ENCODE results near the gene PSME1.

The PSME1 gene

GRCh38 chr14:24147761-24148428 is 11.9 kb downstream of the PSME1 start:
- no peak overlapping the region for H3K27ac ChIP-seq (ENCODE audit: insufficient read depth, low read depth, low read length, poor library complexity, severe bottlenecking)
- 10 to 11% methylated on average over 29 of the region's 29 CpGs for WGBS, 2 experiments
- peak overlapping the region; percentile 92 for H3K4me3 ChIP-seq (ENCODE audit: insufficient read depth, low read depth, low read length)
- peaks cover 26% of the 10 kb centered on the region for H3K36me3 ChIP-seq (ENCODE audit: control insufficient read depth, insufficient read depth, low read length)
- H3K4me1 ChIP-seq (ENCODE audit: control insufficient read depth, insufficient read depth, low read length), result peaks cover 4% of the 10 kb centered on the region
- no peaks in the 10 kb centered on the region for H3K27me3 ChIP-seq (ENCODE audit: control insufficient read depth, insufficient read depth, low read length, poor library complexity, severe bottlenecking)
- H3K9me3 ChIP-seq (ENCODE audit: control insufficient read depth, low read length), result no peaks in the 10 kb centered on the region

DNA sequence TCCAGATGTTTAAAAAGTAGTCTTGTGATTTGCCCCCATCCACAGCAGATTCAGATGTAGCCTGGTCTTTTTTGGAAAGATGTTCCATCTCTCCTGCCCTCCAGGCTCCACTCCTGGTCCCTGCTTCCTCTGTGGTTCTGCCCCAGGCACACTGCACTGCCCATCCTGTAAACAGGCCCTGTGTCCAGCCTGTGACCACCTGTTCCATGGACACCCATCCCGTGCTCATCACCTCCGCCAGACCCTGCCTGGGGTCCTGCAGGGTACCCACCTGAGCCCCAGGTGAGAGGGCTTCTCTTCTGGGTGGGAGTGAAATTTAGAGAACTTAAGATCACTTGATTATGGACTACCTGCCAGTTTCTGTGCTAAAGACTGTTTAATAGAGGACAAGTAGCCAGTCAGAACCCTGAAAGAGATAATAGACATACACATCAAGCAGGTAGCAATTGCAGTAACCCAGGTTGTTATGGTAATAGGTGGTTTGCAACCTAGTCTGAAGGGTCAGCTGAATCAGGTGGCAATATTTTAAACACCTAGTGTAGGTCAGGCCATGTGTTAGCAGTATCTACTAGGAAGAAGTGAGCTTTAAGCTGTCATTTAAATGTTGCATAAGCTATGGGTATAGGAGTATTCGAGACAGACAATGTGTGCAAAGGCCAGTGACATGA is 13.4 kb downstream of the PSME1 start:
- 85 to 98% methylated on average over 3 of the region's 3 CpGs for WGBS, 2 experiments
- H3K36me3 ChIP-seq (ENCODE audit: control insufficient read depth, insufficient read depth, low read length), result peaks cover 20% of the 10 kb centered on the region
- no peaks in the 10 kb centered on the region for H3K9me3 ChIP-seq (ENCODE audit: control insufficient read depth, low read length)
- H3K27ac ChIP-seq (ENCODE audit: insufficient read depth, low read depth, low read length, poor library complexity, severe bottlenecking), result no peak overlapping the region
- no peaks in the 10 kb centered on the region for H3K27me3 ChIP-seq (ENCODE audit: control insufficient read depth, insufficient read depth, low read length, poor library complexity, severe bottlenecking)
- H3K4me3 ChIP-seq (ENCODE audit: insufficient read depth, low read depth, low read length), result no peak overlapping the region
- peaks cover 4% of the 10 kb centered on the region for H3K4me1 ChIP-seq (ENCODE audit: control insufficient read depth, insufficient read depth, low read length)

- no peaks in the 10 kb centered on the region for H3K9me3 ChIP-seq (ENCODE audit: control insufficient read depth, low read length)
- H3K4me1 ChIP-seq (ENCODE audit: control insufficient read depth, insufficient read depth, low read length), result peaks cover 4% of the 10 kb centered on the region
- H3K27ac ChIP-seq (ENCODE audit: insufficient read depth, low read depth, low read length, poor library complexity, severe bottlenecking), result no peak overlapping the region
- WGBS, 2 experiments, result 94 to 96% methylated on average over 9 of the region's 9 CpGs
- H3K27me3 ChIP-seq (ENCODE audit: control insufficient read depth, insufficient read depth, low read length, poor library complexity, severe bottlenecking), result no peaks in the 10 kb centered on the region
- H3K36me3 ChIP-seq (ENCODE audit: control insufficient read depth, insufficient read depth, low read length), result peaks cover 24% of the 10 kb centered on the region
- H3K4me3 ChIP-seq (ENCODE audit: insufficient read depth, low read depth, low read length), result no peak overlapping the region
These were observed 14.1 kb downstream of the PSME1 start for GRCh38 chr14:24150061-24150460.

DNA sequence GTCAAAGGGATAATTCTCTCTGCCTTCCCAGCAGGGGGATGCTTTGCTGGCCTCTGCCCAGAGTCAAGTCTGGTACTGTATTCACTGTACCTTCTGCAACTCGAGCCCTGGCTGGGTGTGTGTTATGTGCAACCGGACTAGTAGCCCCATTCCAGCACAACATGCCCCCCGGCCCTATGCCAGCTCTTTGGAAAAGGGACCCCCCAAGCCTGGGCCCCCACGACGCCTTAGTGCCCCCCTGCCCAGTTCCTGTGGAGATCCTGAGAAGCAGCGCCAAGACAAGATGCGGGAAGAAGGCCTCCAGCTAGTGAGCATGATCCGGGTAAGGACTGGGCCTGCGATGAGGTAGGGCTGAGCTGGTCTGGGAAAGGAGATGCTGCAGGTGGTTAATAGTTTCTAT is 14.6 kb downstream of the PSME1 start:
- WGBS, 2 experiments, result 96 to 97% methylated on average over 9 of the region's 9 CpGs
- H3K9me3 ChIP-seq (ENCODE audit: control insufficient read depth, low read length), result no peaks in the 10 kb centered on the region
- no peak overlapping the region for H3K4me3 ChIP-seq (ENCODE audit: insufficient read depth, low read depth, low read length)
- peaks cover 4% of the 10 kb centered on the region for H3K4me1 ChIP-seq (ENCODE audit: control insufficient read depth, insufficient read depth, low read length)
- H3K27me3 ChIP-seq (ENCODE audit: control insufficient read depth, insufficient read depth, low read length, poor library complexity, severe bottlenecking), result no peaks in the 10 kb centered on the region
- H3K36me3 ChIP-seq (ENCODE audit: control insufficient read depth, insufficient read depth, low read length), result peaks cover 29% of the 10 kb centered on the region
- no peak overlapping the region for H3K27ac ChIP-seq (ENCODE audit: insufficient read depth, low read depth, low read length, poor library complexity, severe bottlenecking)

- H3K27me3 ChIP-seq (ENCODE audit: control insufficient read depth, insufficient read depth, low read length, poor library complexity, severe bottlenecking), result no peaks in the 10 kb centered on the region
- no peaks in the 10 kb centered on the region for H3K9me3 ChIP-seq (ENCODE audit: control insufficient read depth, low read length)
- peaks cover 33% of the 10 kb centered on the region for H3K36me3 ChIP-seq (ENCODE audit: control insufficient read depth, insufficient read depth, low read length)
- no peak overlapping the region for H3K4me3 ChIP-seq (ENCODE audit: insufficient read depth, low read depth, low read length)
- no peak overlapping the region for H3K27ac ChIP-seq (ENCODE audit: insufficient read depth, low read depth, low read length, poor library complexity, severe bottlenecking)
- peaks cover 4% of the 10 kb centered on the region for H3K4me1 ChIP-seq (ENCODE audit: control insufficient read depth, insufficient read depth, low read length)
- 91 to 95% methylated on average over 9 of the region's 9 CpGs for WGBS, 2 experiments
These were observed 15.0 kb downstream of the PSME1 start for GRCh38 chr14:24150993-24151392.

DNA sequence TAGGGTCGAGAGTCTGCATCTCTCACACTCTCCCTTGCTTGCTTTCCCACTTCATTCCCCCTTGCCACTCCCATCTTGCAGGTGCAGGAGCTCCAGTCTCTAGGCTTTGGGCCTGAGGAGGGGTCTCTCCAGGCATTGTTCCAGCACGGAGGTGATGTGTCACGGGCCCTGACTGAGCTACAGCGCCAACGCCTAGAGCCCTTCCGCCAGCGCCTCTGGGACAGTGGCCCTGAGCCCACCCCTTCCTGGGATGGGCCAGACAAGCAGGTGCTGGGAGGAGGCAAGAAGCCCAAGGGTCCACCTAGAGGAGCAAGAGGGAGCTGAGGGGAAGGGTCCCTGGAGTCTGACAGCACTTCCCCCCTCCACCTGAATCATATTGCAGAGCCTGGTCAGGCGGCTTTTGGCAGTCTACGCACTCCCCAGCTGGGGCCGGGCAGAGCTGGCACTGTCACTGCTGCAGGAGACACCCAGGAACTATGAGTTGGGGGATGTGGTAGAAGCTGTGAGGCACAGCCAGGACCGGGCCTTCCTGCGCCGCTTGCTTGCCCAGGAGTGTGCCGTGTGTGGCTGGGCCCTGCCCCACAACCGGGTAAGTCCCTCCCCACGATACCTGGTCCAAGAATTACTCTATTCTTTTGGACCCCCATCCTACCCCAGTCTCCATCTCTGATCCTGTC is 15.5 kb downstream of the PSME1 start:
- WGBS, 2 experiments, result 91 to 95% methylated on average over 16 of the region's 16 CpGs
- Histone ChIP-seq H3K36me3 (ENCODE audit: control insufficient read depth, insufficient read depth, low read length) (peaks cover 35% of the 10 kb centered on the region), H3K27ac (ENCODE audit: insufficient read depth, low read depth, low read length, poor library complexity, severe bottlenecking) (no peak overlapping the region), H3K27me3 (ENCODE audit: control insufficient read depth, insufficient read depth, low read length, poor library complexity, severe bottlenecking) (no peaks in the 10 kb centered on the region), H3K9me3 (ENCODE audit: control insufficient read depth, low read length) (no peaks in the 10 kb centered on the region), H3K4me3 (ENCODE audit: insufficient read depth, low read depth, low read length) (no peak overlapping the region), H3K4me1 (ENCODE audit: control insufficient read depth, insufficient read depth, low read length) (peaks cover 4% of the 10 kb centered on the region)

GRCh38 chr14:24155100-24155499 is 19.1 kb downstream of the PSME1 start:
- Histone ChIP-seq H3K27me3 (ENCODE audit: control insufficient read depth, insufficient read depth, low read length, poor library complexity, severe bottlenecking) (no peaks in the 10 kb centered on the region), H3K36me3 (ENCODE audit: control insufficient read depth, insufficient read depth, low read length) (peaks cover 49% of the 10 kb centered on the region), H3K4me1 (ENCODE audit: control insufficient read depth, insufficient read depth, low read length) (no peaks in the 10 kb centered on the region), H3K9me3 (ENCODE audit: control insufficient read depth, low read length) (no peaks in the 10 kb centered on the region), H3K27ac (ENCODE audit: insufficient read depth, low read depth, low read length, poor library complexity, severe bottlenecking) (no peak overlapping the region), H3K4me3 (ENCODE audit: insufficient read depth, low read depth, low read length) (no peak overlapping the region)
- 95 to 96% methylated on average over 10 of the region's 10 CpGs for WGBS, 2 experiments

DNA sequence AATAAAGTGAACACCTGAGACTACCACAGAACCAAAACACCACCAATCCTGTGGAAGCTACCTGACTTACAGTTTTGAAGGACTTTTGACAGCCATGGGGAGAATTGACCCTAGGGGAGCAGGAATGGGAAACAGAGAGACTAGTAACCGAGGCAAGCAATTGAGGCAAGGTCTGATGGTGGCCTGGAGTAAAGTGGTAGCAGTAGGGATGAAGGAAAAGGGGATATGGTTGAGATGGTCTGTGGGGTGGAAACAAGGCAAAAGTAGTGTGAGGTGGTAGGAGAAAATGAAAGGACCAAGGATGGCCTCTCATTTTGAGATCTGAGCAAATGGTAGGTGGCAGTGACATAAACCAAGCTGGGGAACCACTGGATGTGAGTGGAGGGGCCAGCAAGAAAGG is 20.8 kb downstream of the PSME1 start:
- no peaks in the 10 kb centered on the region for H3K27me3 ChIP-seq (ENCODE audit: control insufficient read depth, insufficient read depth, low read length, poor library complexity, severe bottlenecking)
- H3K36me3 ChIP-seq (ENCODE audit: control insufficient read depth, insufficient read depth, low read length), result peaks cover 37% of the 10 kb centered on the region

GRCh38 chr14:24157331-24157730 is 21.3 kb downstream of the PSME1 start:
- H3K4me3 ChIP-seq (ENCODE audit: insufficient read depth, low read depth, low read length), result no peak overlapping the region
- H3K4me1 ChIP-seq (ENCODE audit: control insufficient read depth, insufficient read depth, low read length), result no peaks in the 10 kb centered on the region
- peaks cover 34% of the 10 kb centered on the region for H3K36me3 ChIP-seq (ENCODE audit: control insufficient read depth, insufficient read depth, low read length)
- no peaks in the 10 kb centered on the region for H3K9me3 ChIP-seq (ENCODE audit: control insufficient read depth, low read length)
- no peak overlapping the region for H3K27ac ChIP-seq (ENCODE audit: insufficient read depth, low read depth, low read length, poor library complexity, severe bottlenecking)
- 94 to 95% methylated on average over 12 of the region's 12 CpGs for WGBS, 2 experiments
- H3K27me3 ChIP-seq (ENCODE audit: control insufficient read depth, insufficient read depth, low read length, poor library complexity, severe bottlenecking), result no peaks in the 10 kb centered on the region

More for the DNA sequence above, 20.8 kb downstream of the PSME1 start:
- no peaks in the 10 kb centered on the region for H3K9me3 ChIP-seq (ENCODE audit: control insufficient read depth, low read length)
- no peak overlapping the region for H3K4me3 ChIP-seq (ENCODE audit: insufficient read depth, low read depth, low read length)
- whole genome bisulfite sequencing, 2 experiments, result 95 to 96% methylated on average over 1 of the region's 1 CpG
- no peaks in the 10 kb centered on the region for H3K4me1 ChIP-seq (ENCODE audit: control insufficient read depth, insufficient read depth, low read length)
- H3K27ac ChIP-seq (ENCODE audit: insufficient read depth, low read depth, low read length, poor library complexity, severe bottlenecking), result no peak overlapping the region

DNA sequence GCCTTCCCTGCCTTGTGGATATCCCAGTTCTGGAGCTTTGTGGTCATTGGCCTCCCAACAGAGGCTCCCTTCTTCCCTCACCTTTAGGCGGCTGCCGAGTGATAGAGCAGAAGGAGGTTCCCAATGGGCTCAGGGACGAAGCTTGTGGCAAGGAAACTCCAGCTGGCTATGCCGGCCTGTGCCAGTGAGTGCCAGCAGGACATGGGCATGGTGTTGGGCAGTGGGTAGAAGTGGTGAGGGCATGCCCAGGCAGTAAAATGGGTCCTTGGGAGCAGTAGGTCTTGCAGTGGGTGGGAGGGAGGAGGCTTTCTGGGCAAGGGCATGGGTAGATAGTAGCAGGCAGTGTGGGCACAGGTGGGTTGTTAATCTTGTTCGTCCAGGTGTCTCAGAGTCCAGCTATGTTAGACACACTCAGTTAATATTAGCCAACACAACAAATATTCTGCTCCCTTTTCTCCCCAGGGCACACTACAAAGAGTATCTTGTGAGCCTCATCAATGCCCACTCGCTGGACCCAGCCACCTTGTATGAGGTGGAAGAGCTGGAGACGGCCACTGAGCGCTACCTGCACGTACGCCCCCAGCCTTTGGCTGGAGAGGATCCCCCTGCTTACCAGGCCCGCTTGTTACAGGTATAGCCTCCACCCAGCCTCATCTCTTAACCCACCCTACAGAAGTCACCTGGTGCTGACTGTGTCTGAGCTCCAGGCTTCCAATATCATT is 23.9 kb downstream of the PSME1 start:
- Histone ChIP-seq H3K27me3 (ENCODE audit: control insufficient read depth, insufficient read depth, low read length, poor library complexity, severe bottlenecking) (no peaks in the 10 kb centered on the region), H3K27ac (ENCODE audit: insufficient read depth, low read depth, low read length, poor library complexity, severe bottlenecking) (no peak overlapping the region), H3K36me3 (ENCODE audit: control insufficient read depth, insufficient read depth, low read length) (peaks cover 32% of the 10 kb centered on the region), H3K9me3 (ENCODE audit: control insufficient read depth, low read length) (no peaks in the 10 kb centered on the region), H3K4me3 (ENCODE audit: insufficient read depth, low read depth, low read length) (no peak overlapping the region), H3K4me1 (ENCODE audit: control insufficient read depth, insufficient read depth, low read length) (no peaks in the 10 kb centered on the region)
- WGBS, 2 experiments, result 96% methylated on average over 11 of the region's 11 CpGs
